ENCODE results near the gene FGFBP1. TPM values are rescaled to one million over a fixed set of nuclear protein-coding genes. Genes with fewer than 3 reads are reported as not detected.

The FGFBP1 gene
- polyA plus RNA-seq, 1 experiment, result not detected

GRCh38 chr4:15929540-15929939, 9.0 kb downstream of the FGFBP1 start:
- ChIA-PET CTCF (interaction anchor here (0.6 to 1.4 kb wide), 2 partner anchors 27 to 431 kb away, joined by 3 to 4 read pairs; no protein-coding TSS in a partner anchor), POLR2A (no interaction called here)
- no peak for DNase-seq (ENCODE audit: low read depth)
- no peak for TF ChIP-seq CTCF (IDR thresholded peaks at IDR 0.05; ENCODE audit: insufficient read depth, low read depth, low read length)
- no peak overlapping the region for H3K4me3 ChIP-seq (ENCODE audit: low read depth, low read length)
- H3K27me3 ChIP-seq (ENCODE audit: control insufficient read depth, insufficient read depth, low read length), result peaks cover 14% of the 10 kb centered on the region
- H3K36me3 ChIP-seq (ENCODE audit: control insufficient read depth, insufficient read depth, low read length), result no peaks in the 10 kb centered on the region

- no peaks in the 10 kb centered on the region for H3K36me3 ChIP-seq (ENCODE audit: control insufficient read depth, insufficient read depth, low read length)
- peaks cover 14% of the 10 kb centered on the region for H3K27me3 ChIP-seq (ENCODE audit: control insufficient read depth, insufficient read depth, low read length)
- POLR2A ChIA-PET, result no interaction called here
- H3K4me3 ChIP-seq (ENCODE audit: low read depth, low read length), result no peak overlapping the region
- CTCF ChIA-PET, result interaction anchor here (0.6 to 1.4 kb wide), 3 partner anchors 27 to 430 kb away, joined by 3 to 4 read pairs (median 3); no protein-coding TSS in a partner anchor
- no peak for TF ChIP-seq CTCF (IDR thresholded peaks at IDR 0.05; ENCODE audit: insufficient read depth, low read depth, low read length)
- no peak for DNase-seq (ENCODE audit: low read depth)
Observed at GRCh38 chr4:15928883-15929282, 9.7 kb downstream of the FGFBP1 start.

DNA sequence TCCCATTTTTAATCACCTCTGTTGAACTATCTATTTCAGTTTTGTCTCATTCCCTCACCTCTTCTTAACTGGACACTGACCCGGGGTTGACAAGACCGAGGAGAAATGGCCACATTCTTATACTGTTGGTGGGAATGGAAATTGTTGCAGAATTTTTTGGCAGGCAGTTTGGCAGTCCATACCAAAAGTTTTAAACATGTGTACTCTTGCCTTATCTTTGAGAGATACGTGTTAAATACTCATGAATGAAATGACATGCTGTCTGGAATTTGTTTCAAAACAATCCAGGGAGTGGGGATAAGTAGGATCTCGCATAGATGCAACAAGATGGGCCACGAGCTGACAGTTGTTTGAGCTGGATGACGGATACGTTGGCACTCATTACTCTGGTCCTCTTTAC, 12.1 kb downstream of the FGFBP1 start:
- no peak for TF ChIP-seq CTCF (IDR thresholded peaks at IDR 0.05; ENCODE audit: insufficient read depth, low read depth, low read length)
- POLR2A ChIA-PET, result no interaction called here
- DNase-seq (ENCODE audit: low read depth), result no peak
- Histone ChIP-seq H3K4me3 (ENCODE audit: low read depth, low read length) (no peak overlapping the region), H3K36me3 (ENCODE audit: control insufficient read depth, insufficient read depth, low read length) (no peaks in the 10 kb centered on the region), H3K27me3 (ENCODE audit: control insufficient read depth, insufficient read depth, low read length) (peaks cover 13% of the 10 kb centered on the region)
- CTCF ChIA-PET, result interaction anchor here (1.0 to 1.3 kb wide), 3 partner anchors 9 to 44 kb away, joined by 3 to 4 read pairs (median 3); no protein-coding TSS in a partner anchor

- POLR2A ChIA-PET, result no interaction called here
- DNase-seq (ENCODE audit: low read depth), result no peak
- CTCF ChIA-PET, result interaction anchor here (1.0 to 5.6 kb wide), 6 partner anchors 8 to 44 kb away, joined by 3 to 28 read pairs (median 3); no protein-coding TSS in a partner anchor
- peaks cover 13% of the 10 kb centered on the region for H3K27me3 ChIP-seq (ENCODE audit: control insufficient read depth, insufficient read depth, low read length)
- no peaks in the 10 kb centered on the region for H3K36me3 ChIP-seq (ENCODE audit: control insufficient read depth, insufficient read depth, low read length)
- H3K4me3 ChIP-seq (ENCODE audit: low read depth, low read length), result no peak overlapping the region
- TF ChIP-seq CTCF (IDR thresholded peaks at IDR 0.05; ENCODE audit: insufficient read depth, low read depth, low read length), result no peak
Observed at GRCh38 chr4:15925830-15926229, 12.7 kb downstream of the FGFBP1 start.

DNA sequence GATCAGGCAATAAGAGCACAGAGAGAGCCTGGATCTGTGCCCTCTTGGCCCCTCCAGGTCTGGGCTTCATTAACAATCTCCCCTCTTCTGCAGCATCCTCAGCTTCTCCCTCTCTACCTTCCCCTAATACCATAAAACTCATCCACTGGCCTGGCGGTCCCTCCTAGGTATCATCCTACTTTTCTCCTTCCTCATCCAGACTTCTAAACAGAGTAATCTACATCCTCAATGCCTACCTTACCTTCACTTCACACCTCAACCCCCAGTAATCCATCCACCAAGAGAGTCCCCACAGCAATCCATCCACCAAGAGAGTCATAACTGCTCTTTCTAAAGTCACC, 17.0 kb downstream of the FGFBP1 start:
- DNase-seq (ENCODE audit: low read depth), result no peak
- Histone ChIP-seq H3K4me3 (ENCODE audit: low read depth, low read length) (no peak overlapping the region), H3K27me3 (ENCODE audit: control insufficient read depth, insufficient read depth, low read length) (no peaks in the 10 kb centered on the region), H3K36me3 (ENCODE audit: control insufficient read depth, insufficient read depth, low read length) (no peaks in the 10 kb centered on the region)
- ChIA-PET CTCF (interaction anchor here (1.7 to 5.6 kb wide), 2 partner anchors 35 to 39 kb away, joined by 12 to 28 read pairs; no protein-coding TSS in a partner anchor), POLR2A (no interaction called here)
- TF ChIP-seq CTCF (IDR thresholded peaks at IDR 0.05; ENCODE audit: insufficient read depth, low read depth, low read length), result no peak

Measured in BJ (cell line).